A673 (cell line): ENCODE results near the gene ROR2. TPM values are rescaled to one million over a fixed set of nuclear protein-coding genes. Genes with fewer than 3 reads are reported as not detected.

Source experiments
- BruUV-seq: library from RNA; stranded (reverse); fragments of 400-500 nt; replicated peaks from 2 replicates; lab custom pipeline; 2021; lab: Mats Ljungman, UMichigan
- CTCF ChIA-PET: fragments of 300-600 bp; sonication (Branson Sonifier 250); formaldehyde crosslinking; loops from one replicate; lab custom pipeline; 2022; ENCODE audit warnings: antibody characterized with exemption; lab: Charles Lee
- POLR2A ChIA-PET: fragments of 300-600 bp; sonication (Branson Sonifier 250); formaldehyde crosslinking; loops from one replicate; lab custom pipeline; 2022; ENCODE audit warnings: antibody characterized with exemption; ENCODE audit not compliant: low non-redundant PET; lab: Charles Lee
- DNase-seq: peaks from one replicate; pipeline ENCODE4 v3.0.0-alpha.2; 2015; ENCODE audit warnings: low spot score
- H3K27ac ChIP-seq: fragments of 200-600 bp; sonication (generic); 2 replicates; pipeline ENCODE4 v1.5.1; 2016; ENCODE audit warnings: mixed run types, low read depth, mild to moderate bottlenecking, mixed read lengths, antibody characterized with exemption, low read length; ENCODE audit not compliant: poor library complexity, severe bottlenecking
- H3K27me3 ChIP-seq: fragments of 200-600 bp; sonication (generic); replicated peaks from 2 replicates; pipeline ENCODE4 v1.6.1; 2017; ENCODE audit warnings: mixed run types, low read depth, mild to moderate bottlenecking, mixed read lengths, antibody characterized with exemption, low read length; ENCODE audit not compliant: insufficient read depth, poor library complexity
- H3K36me3 ChIP-seq: fragments of 200-600 bp; sonication (generic); 2 replicates; pipeline ENCODE4 v1.6.1; 2016; ENCODE audit warnings: mixed run types, mild to moderate bottlenecking, mixed read lengths, antibody characterized with exemption, low read length; ENCODE audit not compliant: insufficient read depth, poor library complexity, severe bottlenecking
- H3K4me1 ChIP-seq: fragments of 200-600 bp; sonication (generic); 2 replicates; pipeline ENCODE4 v1.6.1; 2017; ENCODE audit warnings: mixed run types, mild to moderate bottlenecking, mixed read lengths, antibody characterized with exemption, low read length; ENCODE audit not compliant: insufficient read depth, poor library complexity, severe bottlenecking
- H3K4me3 ChIP-seq: fragments of 200-600 bp; sonication (generic); 2 replicates; pipeline ENCODE4 v1.5.1; 2016; ENCODE audit warnings: low read depth, mixed run types, mild to moderate bottlenecking, mixed read lengths, low read length; ENCODE audit not compliant: poor library complexity, severe bottlenecking
- H3K9me3 ChIP-seq: fragments of 200-600 bp; sonication (generic); 2 replicates; pipeline ENCODE4 v1.6.1; 2016; ENCODE audit warnings: mixed run types, low read depth, mild to moderate bottlenecking, mixed read lengths, antibody characterized with exemption, low read length; ENCODE audit not compliant: poor library complexity, severe bottlenecking
- CTCF ChIP-seq: fragments of 300-800, 200-600 bp; sonication (generic); conservative IDR thresholded peaks from 2 replicates; pipeline ENCODE4 v1.5.1; 2017; ENCODE audit warnings: low read depth, mild to moderate bottlenecking, antibody characterized with exemption, low read length, moderate library complexity, mixed read lengths
- EZH2 ChIP-seq: fragments of 200-600 bp; sonication (generic); IDR thresholded peaks from 2 replicates; pipeline ENCODE4 v1.6.1; 2017; ENCODE audit warnings: borderline replicate concordance, low read depth, mild to moderate bottlenecking, mixed read lengths, antibody characterized with exemption, low read length; ENCODE audit not compliant: poor library complexity, severe bottlenecking
- intact Hi-C: fragments of 100-400 bp; cut with micrococcal nuclease; formaldehyde crosslinking; loops from one replicate; pipeline ENCODE4 v1.10.0; 2022; ENCODE audit not compliant: unreplicated experiment
- total RNA-seq: library from RNA; stranded (reverse); gene quantifications from 2 replicates; pipeline ENCODE4 v1.2.3, GENCODE V29; 2021

The ROR2 gene
- total RNA-seq, 1 experiment from 2014 or later = 12.3 TPM

GRCh38 chr9:91868732-91869391 lies 81.2 kb downstream of the ROR2 start:
- Histone ChIP-seq H3K27me3 (no peaks in the 10 kb centered on the region), H3K4me1 (peaks cover 14% of the 10 kb centered on the region), H3K27ac (no peak overlapping the region), H3K36me3 (no peaks in the 10 kb centered on the region), H3K4me3 (no peak overlapping the region), H3K9me3 (no peaks in the 10 kb centered on the region)
- no peak for DNase-seq
- intact Hi-C loops = no loop called here
- POLR2A ChIA-PET = no interaction called here
- CTCF ChIA-PET = no interaction called here
- no peak for TF ChIP-seq CTCF
- no peak for TF ChIP-seq EZH2
- no TSS peak for BruUV-seq

GRCh38 chr9:91867740-91868139 lies 82.3 kb downstream of the ROR2 start:
- H3K9me3 ChIP-seq = no peaks in the 10 kb centered on the region
- H3K4me1 ChIP-seq = peaks cover 14% of the 10 kb centered on the region
- no peaks in the 10 kb centered on the region for H3K36me3 ChIP-seq
- POLR2A ChIA-PET = no interaction called here
- BruUV-seq = no TSS peak
- CTCF ChIA-PET = no interaction called here
- intact Hi-C loops = no loop called here
- no peaks in the 10 kb centered on the region for H3K27me3 ChIP-seq
- no peak overlapping the region for H3K27ac ChIP-seq
- no peak for DNase-seq
- TF ChIP-seq EZH2 = no peak
- TF ChIP-seq CTCF = no peak
- H3K4me3 ChIP-seq = no peak overlapping the region

- DNase-seq = peak; percentile 42
- no peaks in the 10 kb centered on the region for H3K27me3 ChIP-seq
- H3K4me1 ChIP-seq = peaks cover 14% of the 10 kb centered on the region
- TF ChIP-seq CTCF (no peak), EZH2 (no peak)
- BruUV-seq = no TSS peak
- POLR2A ChIA-PET = no interaction called here
- intact Hi-C loops = no loop called here
- no peaks in the 10 kb centered on the region for H3K9me3 ChIP-seq
- H3K27ac ChIP-seq = peak overlapping the region; percentile 16
- no peak overlapping the region for H3K4me3 ChIP-seq
- CTCF ChIA-PET = no interaction called here
- H3K36me3 ChIP-seq = no peaks in the 10 kb centered on the region
Observed at GRCh38 chr9:91865041-91865440, 85.0 kb downstream of the ROR2 start.
